HepG2 (cell line): Measurements from ENCODE around the gene TSPAN5. TPM values are rescaled to one million over a fixed set of nuclear protein-coding genes. Genes with fewer than 3 reads are reported as not detected.
A peak's percentile ranks its signal among the peaks of the same experiment; 100 is the strongest.

ENCODE experiments used
- ATAC-seq: fragments of 200-7000 bp; cut with Tn5 transposase; 3 replicates; pipeline ENCODE4 v1.9.1; 2020; ENCODE audit warnings: mild to moderate bottlenecking, moderate library complexity
- BruUV-seq: library from RNA; stranded (reverse); fragments of 400-500 nt; replicated peaks from 2 replicates; lab custom pipeline; 2021; lab: Mats Ljungman, UMichigan
- CTCF ChIA-PET: fragments of 300-600 bp; formaldehyde crosslinking; extraction: SDS; loops from one replicate; lab custom pipeline; 2021; ENCODE audit warnings: low total read pairs, inconsistent platforms, low intra/inter-chr PET ratio; lab: Yijun Ruan, JAX
- POLR2A ChIA-PET: fragments of 350-600 bp; sonication (Branson Sonifier 250); formaldehyde crosslinking; loops from one replicate; lab custom pipeline; 2020; ENCODE audit warnings: antibody characterized with exemption, inconsistent platforms; lab: Yijun Ruan, JAX
- DNase-seq: peaks from one replicate; pipeline ENCODE4 v3.0.0-alpha.2; 2015; ENCODE audit warnings: low spot score
- FAIRE-seq: peaks from 3 replicates; lab custom pipeline; 2011; peaks lifted over from hg19 to GRCh38; lab: Jason Lieb, UNC
- H2AFZ ChIP-seq: one replicate; pipeline ENCODE4 v1.6.1; 2011; ENCODE audit warnings: low read length, inconsistent platforms
- H3K27ac ChIP-seq: fragments of 300-600 bp; 3 replicates; pipeline ENCODE4 v1.8.0; 2011; ENCODE audit warnings: mixed run types, mild to moderate bottlenecking, mixed read lengths, low read length, inconsistent platforms; ENCODE audit not compliant: insufficient read depth; ENCODE audit errors: extremely low read length
- H3K27me3 ChIP-seq, 2 experiments: fragments of 200-600 bp in 1 of 2; 2 replicates in 1 of 2; 3 replicates in 1 of 2; pipeline versions ENCODE4 v1.6.0 to v1.8.0; 2011; ENCODE audit warnings: low read length in 2 of 2, mild to moderate bottlenecking in 2 of 2, moderate library complexity in 2 of 2, inconsistent platforms in 1 of 2; ENCODE audit not compliant: insufficient read depth in 2 of 2, control insufficient read depth in 1 of 2
- H3K36me3 ChIP-seq, 2 experiments: fragments of 200-600 bp in 1 of 2; replicated peaks in 1 of 2; 2 replicates in 1 of 2; 3 replicates in 1 of 2; pipeline versions ENCODE4 v1.5.1 to v1.8.0; 2011; ENCODE audit warnings: low read length in 2 of 2, inconsistent platforms in 1 of 2; ENCODE audit not compliant: insufficient read depth in 2 of 2, control insufficient read depth in 1 of 2
- H3K4me1 ChIP-seq: 2 replicates; pipeline ENCODE4 v1.5.1; 2012; ENCODE audit warnings: low read length, inconsistent platforms; ENCODE audit not compliant: insufficient read depth
- H3K4me2 ChIP-seq: 2 replicates; pipeline ENCODE4 v1.6.0; 2011; ENCODE audit warnings: low read depth, low read length, inconsistent platforms
- H3K4me3 ChIP-seq, 3 experiments: fragments of 200-600 bp in 1 of 3; sonication (generic), shearing (Covaris generic) in 1 of 3; replicated peaks in 1 of 3; 2 replicates each; pipeline ENCODE4 v1.5.1; 2011 to 2016; ENCODE audit warnings: low read length in 3 of 3, inconsistent platforms in 2 of 3, low read depth in 2 of 3, mild to moderate bottlenecking in 2 of 3, control low read depth in 1 of 3, mixed read lengths in 1 of 3; ENCODE audit not compliant: insufficient read depth in 1 of 3
- H3K79me2 ChIP-seq: one replicate; pipeline ENCODE4 v1.6.1; 2011; ENCODE audit warnings: low read length, inconsistent platforms; ENCODE audit not compliant: insufficient read depth
- H3K9ac ChIP-seq: 2 replicates; pipeline ENCODE4 v1.6.0; 2011; ENCODE audit warnings: mild to moderate bottlenecking, low read depth, low read length, inconsistent platforms; ENCODE audit not compliant: insufficient read depth
- H3K9me3 ChIP-seq: 2 replicates; pipeline ENCODE4 v1.5.1; 2012; ENCODE audit warnings: mild to moderate bottlenecking, low read length
- H4K20me1 ChIP-seq: 2 replicates; pipeline ENCODE4 v1.6.0; 2011; ENCODE audit warnings: inconsistent platforms, mild to moderate bottlenecking, low read length, moderate library complexity; ENCODE audit not compliant: insufficient read depth
- BHLHE40 ChIP-seq: IDR thresholded peaks from 2 replicates; pipeline ENCODE4 v1.6.1; 2011; ENCODE audit warnings: low read length, improper control_type of control experiment
- FOXK1 ChIP-seq: sonication (generic); formaldehyde crosslinking; IDR thresholded peaks from 2 replicates; pipeline ENCODE4 v1.4.0; 2020; ENCODE audit warnings: low read depth, missing genetic modification reagents, borderline replicate concordance
- KMT2A ChIP-seq: sonication (generic); formaldehyde crosslinking; IDR thresholded peaks from 2 replicates; pipeline ENCODE4 v1.4.0; 2020; ENCODE audit warnings: missing genetic modification reagents
- NONO ChIP-seq, 2 experiments: fragments of 450-650 bp in 1 of 2; sonication (generic) in 1 of 2; formaldehyde crosslinking in 1 of 2; IDR thresholded peaks in 1 of 2; conservative IDR thresholded peaks in 1 of 2; 2 replicates each; pipeline versions ENCODE4 v1.6.1 to v1.8.0; 2017 to 2022; ENCODE audit warnings: mild to moderate bottlenecking in 1 of 2, missing genetic modification reagents in 1 of 2, moderate library complexity in 1 of 2
- SATB2 ChIP-seq: sonication (generic); formaldehyde crosslinking; IDR thresholded peaks from 2 replicates; pipeline ENCODE4 v1.5.0; 2020; ENCODE audit warnings: missing genetic modification reagents
- ZNF367 ChIP-seq: sonication (generic); formaldehyde crosslinking; IDR thresholded peaks from 2 replicates; pipeline ENCODE4 v1.4.0; 2020; ENCODE audit warnings: missing genetic modification reagents, borderline replicate concordance
- ZNF850 ChIP-seq: sonication (generic); formaldehyde crosslinking; conservative IDR thresholded peaks from 2 replicates; pipeline ENCODE4 v1.9.0; 2021; ENCODE audit warnings: mild to moderate bottlenecking, missing genetic modification reagents
- WGBS: methylation state at CpG from one replicate; pipeline ENCODE4 v1.1.6; 2017; ENCODE audit warnings: low lambda C conversion rate; 5-methylcytosine and 5-hydroxymethylcytosine counted together
- in situ Hi-C: cut with HindIII; loops from 2 replicates; pipeline ENCODE4 v1.10.0; 2017; ENCODE audit warnings: low pct_unique_long_range_greater_than_20kb; ENCODE audit not compliant: extremely low pct_ligation_motif_present
- intact Hi-C: fragments of 100-400 bp; cut with micrococcal nuclease; formaldehyde crosslinking; loops from one replicate; pipeline ENCODE4 v1.10.0; 2022; ENCODE audit not compliant: unreplicated experiment
- polyA plus RNA-seq, 8 experiments: library from polyadenylated mRNA; depleted of rRNA in 3 of 8; stranded (reverse) in 7 of 8; unstranded in 1 of 8; fragments of >200 nt; fragmentation: Illumina TruSeq in 4 of 8; extraction: Trizol in 4 of 8; gene quantifications; 2 replicates each; pipeline versions ENCODE4 v1.2.1 to v1.2.3, GENCODE V29; 2011 to 2016; ENCODE audit warnings: low read depth in 4 of 8, missing spikeins in 1 of 8, mixed read lengths in 1 of 8; ENCODE audit not compliant: insufficient read depth in 1 of 8
- total RNA-seq, 5 experiments: library from RNA; depleted of rRNA; stranded (reverse); fragments of >200 nt; fragmentation: Illumina TruSeq; extraction: Trizol; gene quantifications; 2 replicates each; pipeline ENCODE4 v1.2.3, GENCODE V29; 2016; ENCODE audit warnings: low read depth in 1 of 5
- TF ChIP-seq, protein P1 (sequence below): sonication (generic); formaldehyde crosslinking; IDR thresholded peaks from 2 replicates; pipeline ENCODE4 v1.4.0; 2020; ENCODE audit warnings: mild to moderate bottlenecking, missing genetic modification reagents
- TF ChIP-seq, protein P2 (sequence below): IDR thresholded peaks from 2 replicates; pipeline ENCODE4 v1.6.1; 2012; ENCODE audit warnings: low read length, improper control_type of control experiment

The TSPAN5 gene
- total and polyA plus RNA-seq, 2 of the 13 experiments (the other 11 are each of a cell fraction or from before 2014, with no cell fraction given) = 0.20 to 0.53 TPM

DNA sequence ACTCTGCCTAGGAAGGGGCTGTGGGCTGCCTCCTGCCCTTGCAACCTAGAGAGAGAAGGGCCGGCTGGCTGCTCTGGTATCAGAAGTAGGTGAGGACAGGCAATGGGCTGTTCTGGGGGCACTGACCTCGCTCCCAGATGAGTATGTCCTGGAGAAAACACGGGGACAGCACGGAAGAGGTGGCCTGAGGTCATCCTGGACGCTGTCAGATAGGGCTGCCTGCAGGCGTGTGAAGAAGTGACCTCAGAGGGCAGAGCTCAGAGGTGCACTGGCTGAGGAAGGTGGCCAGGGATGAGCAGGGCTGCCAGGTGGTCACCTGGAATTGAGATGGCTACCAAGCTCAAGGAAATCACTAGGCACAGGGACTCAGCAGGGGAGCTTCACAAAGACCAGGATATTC lies 159.6 kb downstream of the TSPAN5 start:
- in situ Hi-C loops = no loop called here
- DNase-seq (no peak), FAIRE-seq (no peak), ATAC-seq (peak; percentile 75)
- Histone ChIP-seq H4K20me1 (no peaks in the 10 kb centered on the region), H3K4me2 (no peak overlapping the region), H3K27me3 (peaks cover 0 to 11% of the 10 kb centered on the region in 2 experiments; a peak in 1 of 5 replicates), H3K27ac (no peak overlapping the region), H3K4me1 (no peaks in the 10 kb centered on the region), H3K79me2 (no peaks in the 10 kb centered on the region), H2AFZ (no peak overlapping the region), H3K4me3 (no peak overlapping the region), H3K36me3 (no peaks in the 10 kb centered on the region), H3K9me3 (no peaks in the 10 kb centered on the region), H3K9ac (no peak overlapping the region)
- CTCF ChIA-PET = no interaction called here
- no TSS peak for BruUV-seq
- POLR2A ChIA-PET = no interaction called here
- intact Hi-C loops = no loop called here
- no CpG with 5 or more reads among the region's 6 CpGs for WGBS
- TF ChIP-seq, protein P1, sequence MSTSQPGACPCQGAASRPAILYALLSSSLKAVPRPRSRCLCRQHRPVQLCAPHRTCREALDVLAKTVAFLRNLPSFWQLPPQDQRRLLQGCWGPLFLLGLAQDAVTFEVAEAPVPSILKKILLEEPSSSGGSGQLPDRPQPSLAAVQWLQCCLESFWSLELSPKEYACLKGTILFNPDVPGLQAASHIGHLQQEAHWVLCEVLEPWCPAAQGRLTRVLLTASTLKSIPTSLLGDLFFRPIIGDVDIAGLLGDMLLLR (CRISPR knock-in tag) = no peak
- TF ChIP-seq NONO (IDR thresholded peaks at IDR 0.05) (no peak), NONO (CRISPR knock-in tag; conservative IDR thresholded peaks at IDR 0.05) (no peak), BHLHE40 (no peak), SATB2 (CRISPR knock-in tag) (no peak), ZNF367 (no peak), ZNF850 (CRISPR knock-in tag) (no peak), FOXK1 (CRISPR knock-in tag) (no peak), KMT2A (CRISPR knock-in tag) (no peak)
- TF ChIP-seq, protein P2, sequence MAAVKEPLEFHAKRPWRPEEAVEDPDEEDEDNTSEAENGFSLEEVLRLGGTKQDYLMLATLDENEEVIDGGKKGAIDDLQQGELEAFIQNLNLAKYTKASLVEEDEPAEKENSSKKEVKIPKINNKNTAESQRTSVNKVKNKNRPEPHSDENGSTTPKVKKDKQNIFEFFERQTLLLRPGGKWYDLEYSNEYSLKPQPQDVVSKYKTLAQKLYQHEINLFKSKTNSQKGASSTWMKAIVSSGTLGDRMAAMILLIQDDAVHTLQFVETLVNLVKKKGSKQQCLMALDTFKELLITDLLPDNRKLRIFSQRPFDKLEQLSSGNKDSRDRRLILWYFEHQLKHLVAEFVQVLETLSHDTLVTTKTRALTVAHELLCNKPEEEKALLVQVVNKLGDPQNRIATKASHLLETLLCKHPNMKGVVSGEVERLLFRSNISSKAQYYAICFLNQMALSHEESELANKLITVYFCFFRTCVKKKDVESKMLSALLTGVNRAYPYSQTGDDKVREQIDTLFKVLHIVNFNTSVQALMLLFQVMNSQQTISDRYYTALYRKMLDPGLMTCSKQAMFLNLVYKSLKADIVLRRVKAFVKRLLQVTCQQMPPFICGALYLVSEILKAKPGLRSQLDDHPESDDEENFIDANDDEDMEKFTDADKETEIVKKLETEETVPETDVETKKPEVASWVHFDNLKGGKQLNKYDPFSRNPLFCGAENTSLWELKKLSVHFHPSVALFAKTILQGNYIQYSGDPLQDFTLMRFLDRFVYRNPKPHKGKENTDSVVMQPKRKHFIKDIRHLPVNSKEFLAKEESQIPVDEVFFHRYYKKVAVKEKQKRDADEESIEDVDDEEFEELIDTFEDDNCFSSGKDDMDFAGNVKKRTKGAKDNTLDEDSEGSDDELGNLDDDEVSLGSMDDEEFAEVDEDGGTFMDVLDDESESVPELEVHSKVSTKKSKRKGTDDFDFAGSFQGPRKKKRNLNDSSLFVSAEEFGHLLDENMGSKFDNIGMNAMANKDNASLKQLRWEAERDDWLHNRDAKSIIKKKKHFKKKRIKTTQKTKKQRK = no peak
